ENCODE measurements around the gene CRYBG1. TPM values are rescaled to one million over a fixed set of nuclear protein-coding genes. Genes with fewer than 3 reads are reported as not detected.

CRYBG1 gene
- total RNA-seq, 1 experiment from 2014 or later = 19.9 TPM

GRCh38 chr6:106613590-106613989, 253.1 kb downstream of the CRYBG1 start:
- H3K79me2 ChIP-seq (ENCODE audit: low read length) = no peaks in the 10 kb centered on the region
- no peak overlapping the region for H2AFZ ChIP-seq (ENCODE audit: low read length)
- H3K4me1 ChIP-seq (ENCODE audit: insufficient read depth, low read length) = no peaks in the 10 kb centered on the region
- H3K27me3 ChIP-seq (ENCODE audit: low read length) = no peaks in the 10 kb centered on the region
- intact Hi-C loops (cut with micrococcal nuclease) = no loop called here
- H3K36me3 ChIP-seq (ENCODE audit: low read depth, low read length) = no peaks in the 10 kb centered on the region
- H3K4me2 ChIP-seq (ENCODE audit: low read length) = no peak overlapping the region
- no peaks in the 10 kb centered on the region for H3F3A ChIP-seq (ENCODE audit: low read length, unreplicated experiment)
- no peaks in the 10 kb centered on the region for H3K9me2 ChIP-seq (replicated peaks; ENCODE audit: low read length)
- ATAC-seq (no peak), DNase-seq (no peak)
- TF ChIP-seq, protein P1, sequence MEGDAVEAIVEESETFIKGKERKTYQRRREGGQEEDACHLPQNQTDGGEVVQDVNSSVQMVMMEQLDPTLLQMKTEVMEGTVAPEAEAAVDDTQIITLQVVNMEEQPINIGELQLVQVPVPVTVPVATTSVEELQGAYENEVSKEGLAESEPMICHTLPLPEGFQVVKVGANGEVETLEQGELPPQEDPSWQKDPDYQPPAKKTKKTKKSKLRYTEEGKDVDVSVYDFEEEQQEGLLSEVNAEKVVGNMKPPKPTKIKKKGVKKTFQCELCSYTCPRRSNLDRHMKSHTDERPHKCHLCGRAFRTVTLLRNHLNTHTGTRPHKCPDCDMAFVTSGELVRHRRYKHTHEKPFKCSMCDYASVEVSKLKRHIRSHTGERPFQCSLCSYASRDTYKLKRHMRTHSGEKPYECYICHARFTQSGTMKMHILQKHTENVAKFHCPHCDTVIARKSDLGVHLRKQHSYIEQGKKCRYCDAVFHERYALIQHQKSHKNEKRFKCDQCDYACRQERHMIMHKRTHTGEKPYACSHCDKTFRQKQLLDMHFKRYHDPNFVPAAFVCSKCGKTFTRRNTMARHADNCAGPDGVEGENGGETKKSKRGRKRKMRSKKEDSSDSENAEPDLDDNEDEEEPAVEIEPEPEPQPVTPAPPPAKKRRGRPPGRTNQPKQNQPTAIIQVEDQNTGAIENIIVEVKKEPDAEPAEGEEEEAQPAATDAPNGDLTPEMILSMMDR (conservative IDR thresholded peaks at IDR 0.05; ENCODE audit: low read depth, low read length) = no peak
- TF ChIP-seq EZH2phosphoT487 (IDR thresholded peaks at IDR 0.05; ENCODE audit: borderline replicate concordance, low read length) (no peak), EZH2 (IDR thresholded peaks at IDR 0.05; ENCODE audit: low read length, unreplicated experiment) (no peak)
- no peak overlapping the region for H3K9ac ChIP-seq (ENCODE audit: low read length)
- H3K4me3 ChIP-seq (ENCODE audit: low read length) = no peak overlapping the region
- H4K20me1 ChIP-seq (ENCODE audit: low read length) = no peaks in the 10 kb centered on the region
- no peaks in the 10 kb centered on the region for H3K9me3 ChIP-seq (ENCODE audit: low read length)
- BruUV-seq (replicated peaks) = no TSS peak
- CTCF ChIA-PET = no interaction called here
- H3K27ac ChIP-seq (ENCODE audit: low read length) = no peak overlapping the region
- POLR2A ChIA-PET (ENCODE audit: unreplicated experiment) = no interaction called here

GRCh38 chr6:106614166-106614565, 253.6 kb downstream of the CRYBG1 start:
- Histone ChIP-seq H3K4me2 (ENCODE audit: low read length) (no peak overlapping the region), H3K36me3 (ENCODE audit: low read depth, low read length) (no peaks in the 10 kb centered on the region), H3K4me1 (ENCODE audit: insufficient read depth, low read length) (no peaks in the 10 kb centered on the region), H3F3A (ENCODE audit: low read length, unreplicated experiment) (no peaks in the 10 kb centered on the region), H3K9me2 (replicated peaks; ENCODE audit: low read length) (no peaks in the 10 kb centered on the region), H3K27ac (ENCODE audit: low read length) (no peak overlapping the region), H4K20me1 (ENCODE audit: low read length) (no peaks in the 10 kb centered on the region), H3K9me3 (ENCODE audit: low read length) (no peaks in the 10 kb centered on the region), H3K27me3 (ENCODE audit: low read length) (no peaks in the 10 kb centered on the region), H3K9ac (ENCODE audit: low read length) (no peak overlapping the region), H2AFZ (ENCODE audit: low read length) (no peak overlapping the region), H3K4me3 (ENCODE audit: low read length) (no peak overlapping the region), H3K79me2 (ENCODE audit: low read length) (no peaks in the 10 kb centered on the region)
- POLR2A ChIA-PET (ENCODE audit: unreplicated experiment) = no interaction called here
- no TSS peak for BruUV-seq (replicated peaks)
- TF ChIP-seq EZH2phosphoT487 (IDR thresholded peaks at IDR 0.05; ENCODE audit: borderline replicate concordance, low read length) (no peak), EZH2 (IDR thresholded peaks at IDR 0.05; ENCODE audit: low read length, unreplicated experiment) (no peak)
- intact Hi-C loops (cut with micrococcal nuclease) = no loop called here
- CTCF ChIA-PET = no interaction called here
- DNase-seq (no peak), ATAC-seq (no peak)

DNA sequence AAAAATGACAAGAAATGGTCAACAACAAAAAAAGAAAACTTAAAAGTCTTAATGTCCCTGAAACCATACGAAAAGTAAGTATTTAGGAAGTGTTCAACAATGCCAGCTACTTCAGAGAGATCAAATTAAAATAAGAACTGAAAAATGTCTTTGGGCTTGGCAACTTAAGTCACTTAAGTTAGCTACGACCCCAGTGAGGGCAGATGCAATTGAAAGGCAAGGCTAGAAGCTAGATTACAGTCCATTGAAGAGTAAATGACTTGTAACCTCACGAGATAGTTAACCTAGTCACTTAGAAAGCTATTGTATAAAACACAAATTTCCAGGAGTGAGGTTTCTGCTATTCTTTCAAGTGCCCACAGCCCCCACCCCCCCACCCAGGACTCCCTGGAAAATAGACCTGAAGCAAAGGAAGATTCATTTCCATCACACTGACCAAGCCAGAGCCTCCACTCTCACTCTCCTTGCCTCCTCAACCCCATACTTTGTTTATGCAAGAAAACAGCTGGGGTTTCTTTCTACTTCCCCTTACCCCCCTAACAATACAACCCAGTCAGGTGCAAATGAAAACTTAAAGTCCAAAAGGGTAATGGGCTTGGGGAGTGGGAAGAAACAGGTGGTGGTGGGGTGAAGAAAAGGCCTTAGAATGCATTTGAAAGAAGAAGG, 254.2 kb downstream of the CRYBG1 start:
- Histone ChIP-seq H3K79me2 (ENCODE audit: low read length) (no peaks in the 10 kb centered on the region), H3K9ac (ENCODE audit: low read length) (no peak overlapping the region), H3K36me3 (ENCODE audit: low read depth, low read length) (no peaks in the 10 kb centered on the region), H2AFZ (ENCODE audit: low read length) (no peak overlapping the region), H3F3A (ENCODE audit: low read length, unreplicated experiment) (no peaks in the 10 kb centered on the region), H3K4me2 (ENCODE audit: low read length) (no peak overlapping the region), H3K4me3 (ENCODE audit: low read length) (no peak overlapping the region), H3K4me1 (ENCODE audit: insufficient read depth, low read length) (no peaks in the 10 kb centered on the region), H3K27ac (ENCODE audit: low read length) (no peak overlapping the region), H3K9me2 (replicated peaks; ENCODE audit: low read length) (no peaks in the 10 kb centered on the region), H3K27me3 (ENCODE audit: low read length) (no peaks in the 10 kb centered on the region), H4K20me1 (ENCODE audit: low read length) (no peaks in the 10 kb centered on the region), H3K9me3 (ENCODE audit: low read length) (no peaks in the 10 kb centered on the region)
- no TSS peak for BruUV-seq (replicated peaks)
- CTCF ChIA-PET = no interaction called here
- POLR2A ChIA-PET (ENCODE audit: unreplicated experiment) = no interaction called here
- no peak for ATAC-seq
- DNase-seq = no peak
- intact Hi-C loops (cut with micrococcal nuclease) = no loop called here
- TF ChIP-seq, protein P1 (conservative IDR thresholded peaks at IDR 0.05; ENCODE audit: low read depth, low read length) = no peak
- no peak for TF ChIP-seq EZH2 (IDR thresholded peaks at IDR 0.05; ENCODE audit: low read length, unreplicated experiment)

Data from PC-3 (cell line).